HG02759 (cell line): ENCODE measurements around the gene SERTAD2.

Experiments
- ATAC-seq: cut with Tn5 transposase; IDR thresholded peaks from one replicate; pipeline ENCODE4 v1.9.1; 2021; ENCODE audit warnings: mild to moderate bottlenecking, moderate library complexity; ENCODE audit not compliant: unreplicated experiment

SERTAD2 gene

GRCh38 chr2:64675860-64676259 lies 22.1 kb upstream of the SERTAD2 start:
- ATAC-seq = peak; percentile 56

GRCh38 chr2:64672708-64673107 lies 19.0 kb upstream of the SERTAD2 start:
- ATAC-seq = no peak

GRCh38 chr2:64670047-64670446 lies 16.3 kb upstream of the SERTAD2 start:
- no peak for ATAC-seq

GRCh38 chr2:64669288-64669687 lies 15.6 kb upstream of the SERTAD2 start:
- no peak for ATAC-seq

- ATAC-seq = no peak
Measured at GRCh38 chr2:64668542-64668941, 14.8 kb upstream of the SERTAD2 start.

- no peak for ATAC-seq
Measured at GRCh38 chr2:64667535-64667934, 13.8 kb upstream of the SERTAD2 start.

GRCh38 chr2:64666810-64667438 lies 13.2 kb upstream of the SERTAD2 start:
- ATAC-seq = peak; percentile 76

- no peak for ATAC-seq
Measured at GRCh38 chr2:64665709-64666108, 12.0 kb upstream of the SERTAD2 start.

GRCh38 chr2:64663402-64663801 lies 9.7 kb upstream of the SERTAD2 start:
- ATAC-seq = no peak

- no peak for ATAC-seq
Measured at GRCh38 chr2:64661741-64662169, 8.0 kb upstream of the SERTAD2 start.

- no peak for ATAC-seq
Measured at GRCh38 chr2:64659252-64659651, 5.5 kb upstream of the SERTAD2 start.

GRCh38 chr2:64658269-64658668 lies 4.6 kb upstream of the SERTAD2 start:
- ATAC-seq = no peak

- no peak for ATAC-seq
Measured at GRCh38 chr2:64657411-64657810, 3.7 kb upstream of the SERTAD2 start.

GRCh38 chr2:64656379-64656778 lies 2.7 kb upstream of the SERTAD2 start:
- no peak for ATAC-seq

- no peak for ATAC-seq
Measured at GRCh38 chr2:64655873-64656272, 2.2 kb upstream of the SERTAD2 start.

- ATAC-seq = no peak
Measured at GRCh38 chr2:64655018-64655664, 1.4 kb upstream of the SERTAD2 start.

- ATAC-seq = peak; percentile 38
Measured at GRCh38 chr2:64654063-64654811, 524 bp upstream of the SERTAD2 start.

GRCh38 chr2:64652231-64653108 lies 1.2 kb downstream of the SERTAD2 start:
- no peak for ATAC-seq

GRCh38 chr2:64651590-64651989 lies 2.1 kb downstream of the SERTAD2 start:
- no peak for ATAC-seq

- no peak for ATAC-seq
Measured at GRCh38 chr2:64650722-64651338, 2.9 kb downstream of the SERTAD2 start.

- ATAC-seq = no peak
Measured at GRCh38 chr2:64650296-64650695, 3.4 kb downstream of the SERTAD2 start.
